Anterior cingulate cortex (tissue), 58 donors: ENCODE data around the gene CA10.

ENCODE experiments used
- DNase-seq, 58 donors: peaks; one replicate each; lab custom pipeline; 2025; lab: John Stamatoyannopoulos, UW

The CA10 gene

DNA sequence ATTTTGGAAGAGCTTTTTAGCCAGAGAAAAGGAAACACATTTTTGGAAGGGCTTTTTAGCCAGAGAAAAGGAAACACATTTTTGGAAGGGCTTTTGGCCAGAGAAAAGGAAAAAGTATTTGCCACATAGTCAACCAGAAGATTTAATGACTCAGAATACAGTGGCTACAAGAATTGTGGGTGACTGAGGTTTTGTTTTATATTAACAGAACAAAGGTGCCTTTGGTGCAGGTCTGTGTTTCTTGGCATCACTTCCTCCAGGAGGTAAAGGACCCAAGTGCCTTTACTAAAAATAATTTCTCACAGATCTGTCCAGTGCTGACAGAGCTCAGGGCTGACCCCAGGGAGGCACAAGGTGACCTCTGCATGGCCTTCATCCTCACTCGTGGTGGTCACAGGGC lies 363.1 kb downstream of the CA10 start:
- no peak for DNase-seq

- DNase-seq, result no peak
Observed at GRCh38 chr17:51794466-51794865, 364.0 kb downstream of the CA10 start.

DNA sequence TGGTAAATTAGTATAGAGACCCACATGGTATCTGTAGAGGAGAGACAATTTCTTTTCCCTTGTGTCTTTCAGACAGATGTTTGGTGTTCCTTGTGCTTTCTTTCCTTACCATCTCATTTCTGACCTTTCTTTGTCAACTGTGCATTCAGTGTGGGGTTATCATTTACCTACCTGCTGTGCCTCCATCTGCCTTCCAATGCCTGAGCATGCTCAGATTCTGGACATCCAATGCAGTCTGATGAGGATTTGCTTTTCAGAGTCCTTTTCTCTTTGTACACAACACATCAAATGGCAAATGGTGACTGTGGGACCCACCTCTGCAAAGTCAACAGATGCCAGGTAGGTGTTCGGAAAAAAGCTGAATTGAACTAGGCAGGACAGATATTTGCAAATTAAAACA lies 364.8 kb downstream of the CA10 start:
- no peak for DNase-seq

- no peak for DNase-seq
Observed at GRCh38 chr17:51778842-51779241, 379.7 kb downstream of the CA10 start.

- DNase-seq, result no peak
Observed at GRCh38 chr17:51770027-51770759, 388.3 kb downstream of the CA10 start.

GRCh38 chr17:51769231-51769630 lies 389.3 kb downstream of the CA10 start:
- DNase-seq, result no peak

DNA sequence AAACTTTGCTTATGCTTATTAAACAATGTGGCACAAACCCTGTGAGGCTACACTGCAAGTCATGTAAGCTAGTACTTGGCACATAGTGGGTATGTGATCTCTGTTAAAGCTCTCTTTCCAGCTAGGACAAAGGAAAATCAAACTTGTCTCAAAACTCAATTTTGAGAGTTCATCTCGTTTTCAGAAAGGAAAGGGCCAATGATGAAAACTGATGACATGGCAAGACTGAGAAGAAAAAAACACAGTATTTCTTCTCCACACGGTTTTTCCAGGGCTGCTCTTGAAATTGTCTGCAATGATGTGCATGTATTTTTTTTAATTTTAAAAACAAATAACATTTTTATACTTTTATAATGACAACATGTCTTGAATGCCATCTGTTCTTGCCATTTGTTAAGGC lies 389.8 kb downstream of the CA10 start:
- DNase-seq, result no peak

GRCh38 chr17:51767287-51767686 lies 391.2 kb downstream of the CA10 start:
- DNase-seq, result no peak

- DNase-seq, result no peak
Observed at GRCh38 chr17:51765282-51766135, 393.0 kb downstream of the CA10 start.

DNA sequence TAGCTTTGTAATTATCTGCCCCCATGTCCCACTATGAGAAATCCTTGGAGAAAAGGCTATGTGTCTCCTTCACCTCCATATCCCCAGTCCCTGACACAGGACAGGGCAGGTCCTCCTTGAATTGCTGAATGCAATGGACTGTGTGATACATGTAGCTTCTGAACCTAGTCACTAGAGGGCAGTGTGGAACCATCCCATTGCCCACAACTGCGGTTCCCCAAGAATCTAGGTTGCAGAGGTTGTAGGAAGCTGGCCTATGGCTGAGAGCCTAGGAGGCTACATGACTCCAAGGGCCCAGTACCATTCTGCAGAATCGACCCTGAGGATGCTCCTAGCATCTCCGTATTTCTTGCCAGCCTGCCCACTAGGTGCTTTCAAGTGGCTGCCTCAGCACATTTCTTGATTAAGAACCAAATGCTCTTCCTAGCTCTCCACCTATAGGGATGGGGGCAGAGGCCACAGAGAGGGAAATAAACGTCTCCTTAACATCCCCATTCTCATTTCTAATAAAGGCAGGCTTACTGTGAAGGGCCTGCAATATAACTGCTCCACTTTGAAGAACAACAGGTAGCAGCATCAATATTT lies 394.0 kb downstream of the CA10 start:
- DNase-seq, result peak in 44 of 58 donors; percentile 3 to 70 (median 16)

GRCh38 chr17:51763058-51763457 lies 395.5 kb downstream of the CA10 start:
- no peak for DNase-seq

GRCh38 chr17:51761105-51761504 lies 397.4 kb downstream of the CA10 start:
- no peak for DNase-seq

DNA sequence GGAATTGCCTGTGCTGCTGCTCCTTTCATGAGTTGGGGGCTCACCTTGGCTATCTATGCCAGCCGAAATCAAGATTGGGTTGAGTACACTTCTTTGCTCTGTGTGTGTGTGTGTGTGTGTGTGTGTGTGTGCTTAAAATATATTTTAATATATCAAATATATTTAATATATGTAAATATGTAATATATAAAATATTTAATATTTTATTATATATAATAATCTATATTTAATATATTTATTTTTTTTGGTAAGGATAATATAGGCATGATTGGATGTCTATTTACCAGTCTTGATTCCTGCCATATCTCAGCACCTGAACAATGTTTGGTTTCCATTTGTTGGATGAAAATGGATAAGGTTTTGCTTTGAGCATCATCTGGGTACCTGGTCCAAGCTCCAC lies 399.3 kb downstream of the CA10 start:
- no peak for DNase-seq

DNA sequence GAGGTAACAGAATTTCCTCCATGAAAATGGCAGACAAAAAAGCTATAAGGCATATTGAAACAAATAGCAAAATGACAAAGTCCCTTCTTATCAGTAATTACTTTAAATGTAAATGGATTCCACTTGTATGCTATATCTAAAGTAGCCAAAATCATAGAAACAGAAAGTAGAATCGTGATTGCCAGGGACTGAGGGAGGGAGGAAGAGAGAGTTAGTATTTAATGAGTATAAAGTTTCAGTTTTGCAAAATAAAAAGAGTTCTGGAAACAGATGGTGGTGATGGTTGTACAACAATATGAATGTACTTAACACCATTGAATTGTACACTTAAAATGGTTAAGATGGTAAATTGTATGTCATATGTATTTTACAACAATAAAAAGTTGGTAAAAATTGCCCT lies 407.4 kb downstream of the CA10 start:
- DNase-seq, result no peak

GRCh38 chr17:51748749-51749604 lies 409.5 kb downstream of the CA10 start:
- no peak for DNase-seq

DNA sequence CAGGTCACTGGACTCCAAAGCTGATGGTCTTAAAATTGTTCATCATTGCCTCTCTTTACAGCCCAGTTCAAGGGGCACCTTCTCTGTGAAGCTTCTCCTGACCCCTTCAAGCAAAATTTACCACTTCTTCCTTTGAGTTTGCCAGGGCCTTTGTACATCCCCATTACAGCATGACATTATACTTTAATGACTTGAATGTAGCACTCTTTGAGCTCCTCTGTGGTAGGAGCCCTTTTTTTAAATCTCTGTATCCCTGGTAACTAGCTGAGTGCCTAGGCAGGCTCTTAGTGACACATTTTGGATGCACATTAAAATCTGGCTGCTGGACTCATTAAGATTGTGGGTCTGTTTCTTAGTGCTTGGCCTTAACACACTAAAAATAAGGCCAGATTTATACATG lies 412.1 kb downstream of the CA10 start:
- DNase-seq, result no peak

DNA sequence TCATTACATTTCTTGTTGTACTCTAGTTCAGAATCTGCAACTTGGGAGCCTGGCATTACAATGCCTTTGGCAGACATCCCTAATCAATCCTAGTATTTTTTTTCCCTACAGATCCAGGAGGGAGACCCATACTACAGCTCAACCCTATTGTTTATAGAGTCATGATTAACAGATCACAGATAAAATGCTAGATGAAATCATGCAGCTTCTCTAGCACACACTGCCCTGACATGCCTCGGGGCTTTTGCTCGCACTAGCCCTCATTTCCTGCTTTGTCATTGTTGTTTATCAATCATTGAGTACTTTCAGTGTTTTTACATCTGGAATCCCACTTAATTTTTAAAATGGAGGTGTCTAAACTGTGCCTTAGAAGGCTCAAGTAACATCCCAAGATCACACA lies 412.5 kb downstream of the CA10 start:
- no peak for DNase-seq

DNA sequence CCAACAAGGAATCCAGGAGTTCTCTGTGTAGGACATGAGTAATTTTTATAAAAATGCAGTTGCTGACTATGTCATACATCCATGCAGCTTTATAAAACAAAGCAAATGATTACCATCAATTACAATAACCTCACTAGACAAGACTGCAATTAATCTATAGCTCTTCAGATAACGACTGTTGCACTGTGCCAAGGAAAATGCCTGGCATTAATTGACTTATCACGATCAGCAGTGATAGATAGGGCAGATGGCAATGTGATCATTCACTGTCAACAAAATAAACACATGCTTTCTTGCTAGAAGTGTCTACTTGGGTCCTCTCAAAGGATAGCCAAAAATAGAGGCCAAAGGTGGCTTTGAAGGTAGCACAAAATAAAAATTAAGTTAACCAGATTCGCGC lies 415.0 kb downstream of the CA10 start:
- no peak for DNase-seq

GRCh38 chr17:51742571-51742970 lies 415.9 kb downstream of the CA10 start:
- DNase-seq, result no peak

DNA sequence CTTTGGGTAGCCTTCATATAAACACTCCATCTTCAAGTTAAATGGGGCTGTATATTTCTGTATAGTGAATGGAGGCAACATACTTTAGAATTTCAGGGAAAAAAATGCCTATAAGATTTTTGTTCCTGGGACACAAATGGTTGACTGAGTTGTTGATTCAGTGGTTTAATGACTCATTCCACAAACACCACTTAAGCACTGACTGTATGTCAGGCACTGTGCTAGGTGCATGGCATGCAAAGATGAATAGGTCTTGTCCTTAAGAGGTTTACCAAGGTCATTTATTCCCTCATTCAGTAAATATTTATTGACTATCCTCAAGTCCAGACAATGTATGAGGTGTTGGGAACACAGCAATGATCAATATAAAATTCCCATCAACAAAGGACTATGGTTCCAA lies 417.1 kb downstream of the CA10 start:
- DNase-seq, result no peak

DNA sequence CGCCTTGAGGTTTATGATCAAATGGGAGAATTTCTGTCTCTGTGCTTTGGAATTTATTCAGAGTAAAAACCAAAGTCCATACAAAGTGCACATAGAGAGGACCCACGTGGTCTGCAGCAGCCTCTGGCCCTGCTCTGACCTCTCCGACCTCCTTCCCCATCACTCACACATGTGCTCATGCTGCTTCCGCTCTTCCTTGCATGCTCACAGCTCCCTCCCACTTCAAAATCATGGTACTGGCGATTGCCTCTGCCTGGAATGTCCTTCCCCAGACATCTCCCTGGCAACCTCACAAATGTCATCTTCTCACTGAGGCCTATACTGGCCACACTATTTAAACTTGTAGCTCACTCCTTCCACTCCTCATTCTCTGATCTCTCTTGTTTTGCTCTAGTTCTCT lies 418.0 kb downstream of the CA10 start:
- DNase-seq, result no peak
